HCT116 (cell line): ENCODE results near the gene VTI1A. TPM values are rescaled to one million over a fixed set of nuclear protein-coding genes. Genes with fewer than 3 reads are reported as not detected.
A peak's percentile ranks its signal among the peaks of the same experiment; 100 is the strongest.

Experiments
- ATAC-seq: fragments of 200-7000 bp; cut with Tn5 transposase; 2 replicates; pipeline ENCODE4 v1.9.1; 2020; ENCODE audit warnings: mild to moderate bottlenecking, moderate library complexity
- BruUV-seq: library from RNA; stranded (reverse); fragments of 400-500 nt; replicated peaks from 2 replicates; lab custom pipeline; 2021; lab: Mats Ljungman, UMichigan
- CTCF ChIA-PET: fragments of 300-600 bp; sonication (Branson Sonifier 250); formaldehyde crosslinking; loops from one replicate; lab custom pipeline; 2021; ENCODE audit warnings: antibody characterized with exemption; lab: Charles Lee
- POLR2A ChIA-PET: fragments of 300-600, 350-600 bp; sonication (Branson Sonifier 250); formaldehyde crosslinking; loops from one replicate; lab custom pipeline; 2021; ENCODE audit warnings: antibody characterized with exemption; lab: Charles Lee
- RAD21 ChIA-PET, 2 experiments: fragments of 300-600 bp; sonication (Branson Sonifier 250); formaldehyde crosslinking; loops; one replicate each; lab custom pipeline; 2023; ENCODE audit warnings: low total read pairs in 2 of 2; ENCODE audit not compliant: uncharacterized antibody in 2 of 2, unreplicated experiment in 2 of 2, low non-redundant PET in 1 of 2; lab: Charles Lee
- DNase-seq: peaks from one replicate; pipeline ENCODE4 v3.0.0-alpha.2; 2010; ENCODE audit warnings: low read depth, low spot score
- H2AFZ ChIP-seq: fragments of 200-600 bp; shearing (Covaris generic), sonication (generic); 2 replicates; pipeline ENCODE4 v1.6.1; 2017; ENCODE audit warnings: low read depth, mixed run types, mixed read lengths, antibody characterized with exemption, low read length; ENCODE audit not compliant: poor library complexity, severe bottlenecking
- H3K27ac ChIP-seq: 2 replicates; pipeline ENCODE4 v1.5.1; 2012; ENCODE audit warnings: low read depth, low read length
- H3K27me3 ChIP-seq: fragments of 200-600 bp; sonication (generic); 2 replicates; pipeline ENCODE4 v1.6.1; 2016; ENCODE audit warnings: mixed run types, low read length, mixed read lengths; ENCODE audit not compliant: insufficient read depth
- H3K36me3 ChIP-seq, 2 experiments: fragments of 200-500 bp in 1 of 2; fragments of 200-600 bp in 1 of 2; sonication (Bioruptor generic) in 1 of 2; sonication (generic) in 1 of 2; 2 replicates each; pipeline versions ENCODE4 v1.5.1 to v1.6.1; 2014 to 2016; ENCODE audit warnings: low read length in 2 of 2, inconsistent platforms in 1 of 2, mixed read lengths in 1 of 2, mixed run types in 1 of 2; ENCODE audit not compliant: insufficient read depth in 2 of 2, control insufficient read depth in 1 of 2
- H3K4me1 ChIP-seq, 2 experiments: fragments of 200-600 bp in 1 of 2; sonication (generic) in 1 of 2; 2 replicates each; pipeline versions ENCODE4 v1.5.1 to v1.6.1; 2012 to 2017; ENCODE audit warnings: low read length in 2 of 2, inconsistent platforms in 1 of 2, mild to moderate bottlenecking in 1 of 2, mixed read lengths in 1 of 2, mixed run types in 1 of 2, moderate library complexity in 1 of 2; ENCODE audit not compliant: insufficient read depth in 2 of 2, control insufficient read depth in 1 of 2
- H3K4me2 ChIP-seq: fragments of 200-600 bp; sonication (generic); 2 replicates; pipeline ENCODE4 v1.6.1; 2017; ENCODE audit warnings: mixed run types, low read length, mixed read lengths
- H3K4me3 ChIP-seq, 2 experiments: fragments of 200-600 bp in 1 of 2; sonication (generic) in 1 of 2; replicated peaks in 1 of 2; 2 replicates each; pipeline ENCODE4 v1.5.1; 2011 to 2016; ENCODE audit warnings: low read length in 2 of 2, control low read depth in 1 of 2, low read depth in 1 of 2, mild to moderate bottlenecking in 1 of 2, mixed read lengths in 1 of 2, mixed run types in 1 of 2
- H3K79me2 ChIP-seq: fragments of 200-600 bp; sonication (generic); 2 replicates; pipeline ENCODE4 v1.6.1; 2017; ENCODE audit warnings: mild to moderate bottlenecking, mixed run types, low read length, moderate library complexity, mixed read lengths; ENCODE audit not compliant: insufficient read depth
- H3K9ac ChIP-seq: fragments of 200-600 bp; sonication (generic); 2 replicates; pipeline ENCODE4 v1.6.1; 2016; ENCODE audit warnings: low read length, mixed read lengths
- H3K9me2 ChIP-seq: fragments of 200-600 bp; sonication (generic), shearing (Covaris generic); 2 replicates; pipeline ENCODE4 v1.6.1; 2017; ENCODE audit warnings: mixed run types, mild to moderate bottlenecking, moderate library complexity; ENCODE audit not compliant: insufficient read depth
- H3K9me3 ChIP-seq, 2 experiments: fragments of 200-500 bp in 1 of 2; fragments of 200-600 bp in 1 of 2; sonication (Bioruptor generic) in 1 of 2; sonication (generic) in 1 of 2; 2 replicates each; pipeline ENCODE4 v1.6.1; 2014 to 2017; ENCODE audit warnings: low read length in 2 of 2, mixed read lengths in 2 of 2, inconsistent platforms in 1 of 2, low read depth in 1 of 2, mild to moderate bottlenecking in 1 of 2, mixed run types in 1 of 2, moderate library complexity in 1 of 2; ENCODE audit not compliant: control insufficient read depth in 1 of 2, insufficient read depth in 1 of 2
- H4K20me1 ChIP-seq: fragments of 200-600 bp; sonication (generic), shearing (Covaris generic); 2 replicates; pipeline ENCODE4 v1.6.1; 2017; ENCODE audit warnings: mixed run types, mild to moderate bottlenecking, moderate library complexity; ENCODE audit not compliant: insufficient read depth
- ATF3 ChIP-seq: IDR thresholded peaks from 2 replicates; pipeline ENCODE4 v1.6.1; 2012
- EGR1 ChIP-seq: IDR thresholded peaks from 2 replicates; pipeline ENCODE4 v1.6.1; 2012; ENCODE audit warnings: low read depth
- ELF1 ChIP-seq: IDR thresholded peaks from 2 replicates; pipeline ENCODE4 v1.6.1; 2012; ENCODE audit warnings: low read depth, borderline replicate concordance
- EZH2phosphoT487 ChIP-seq: fragments of 200-600 bp; IDR thresholded peaks from 2 replicates; pipeline ENCODE4 v1.6.1; 2018; ENCODE audit warnings: antibody characterized with exemption, borderline replicate concordance
- FOSL1 ChIP-seq: IDR thresholded peaks from 2 replicates; pipeline ENCODE4 v1.6.1; 2012; ENCODE audit warnings: low read depth
- RAD21 ChIP-seq: IDR thresholded peaks from 2 replicates; pipeline ENCODE4 v1.6.1; 2012; ENCODE audit warnings: low read depth, mild to moderate bottlenecking
- SP1 ChIP-seq: IDR thresholded peaks from 2 replicates; pipeline ENCODE4 v1.6.1; 2012; ENCODE audit warnings: low read depth
- SRF ChIP-seq: IDR thresholded peaks from 2 replicates; pipeline ENCODE4 v1.6.1; 2012; ENCODE audit warnings: low read depth
- intact Hi-C: fragments of 100-400 bp; cut with micrococcal nuclease; formaldehyde crosslinking; loops from 2 replicates; pipeline ENCODE4 v1.10.0; 2022
- total RNA-seq: library from RNA; stranded (reverse); gene quantifications from one replicate; pipeline ENCODE4 v1.2.1, GENCODE V29; 2021; ENCODE audit not compliant: unreplicated experiment
- TF ChIP-seq, protein P1 (sequence below), 3 experiments: fragments of 200-600 bp in 1 of 3; sonication (generic) in 1 of 3; IDR thresholded peaks in 2 of 3; conservative IDR thresholded peaks in 1 of 3; 2 replicates each; pipeline ENCODE4 v1.5.1; 2012 to 2017; ENCODE audit warnings: low read depth in 2 of 3, low read length in 2 of 3, antibody characterized with exemption in 1 of 3, borderline replicate concordance in 1 of 3, control low read depth in 1 of 3, mild to moderate bottlenecking in 1 of 3, mixed read lengths in 1 of 3, mixed run types in 1 of 3, moderate library complexity in 1 of 3; ENCODE audit not compliant: insufficient read depth in 1 of 3

VTI1A gene
- total RNA-seq, 1 experiment from 2014 or later, result 80.7 TPM

GRCh38 chr10:112475575-112476218 lies 28.7 kb downstream of the VTI1A start:
- Histone ChIP-seq H3K27me3 (no peaks in the 10 kb centered on the region), H3K9me3 (no peaks in the 10 kb centered on the region), H3K27ac (peak overlapping the region; percentile 59), H3K9me2 (no peaks in the 10 kb centered on the region), H3K9ac (peak overlapping the region; percentile 26), H2AFZ (no peak overlapping the region), H3K4me2 (peak overlapping the region; percentile 47), H3K79me2 (peaks cover 82% of the 10 kb centered on the region), H3K4me3 (no peak overlapping the region), H3K36me3 (peaks cover 0 to 4% of the 10 kb centered on the region in 2 experiments; a peak in 1 of 4 replicates)
- ATAC-seq, result 0 out of 2 replicates have a peak, but pooled peaks have one; percentile 14
- RAD21 ChIA-PET, result interaction anchor here (0.5 to 1.5 kb wide), 3 partner anchors 261 to 1046 kb away, joined by 3 read pairs; no protein-coding TSS in a partner anchor
- DNase-seq, result no peak
- CTCF ChIA-PET, result interaction anchor here (1.0 to 6.5 kb wide), 9 partner anchors 13 to 1088 kb away, joined by 3 to 57 read pairs (median 5); no protein-coding TSS in a partner anchor
- BruUV-seq, result no TSS peak
- POLR2A ChIA-PET, result no interaction called here
- TF ChIP-seq SP1 (no peak; the same call in 1 of the 2 replicates), EZH2phosphoT487 (no peak), RAD21 (peak; percentile 99), FOSL1 (0 out of 2 replicates have a peak, but pooled peaks have one; percentile 29), SRF (0 out of 2 replicates have a peak, but pooled peaks have one; percentile 16), ATF3 (no peak), EGR1 (0 out of 2 replicates have a peak, but pooled peaks have one; percentile 17), ELF1 (no peak)
- TF ChIP-seq, protein P1, sequence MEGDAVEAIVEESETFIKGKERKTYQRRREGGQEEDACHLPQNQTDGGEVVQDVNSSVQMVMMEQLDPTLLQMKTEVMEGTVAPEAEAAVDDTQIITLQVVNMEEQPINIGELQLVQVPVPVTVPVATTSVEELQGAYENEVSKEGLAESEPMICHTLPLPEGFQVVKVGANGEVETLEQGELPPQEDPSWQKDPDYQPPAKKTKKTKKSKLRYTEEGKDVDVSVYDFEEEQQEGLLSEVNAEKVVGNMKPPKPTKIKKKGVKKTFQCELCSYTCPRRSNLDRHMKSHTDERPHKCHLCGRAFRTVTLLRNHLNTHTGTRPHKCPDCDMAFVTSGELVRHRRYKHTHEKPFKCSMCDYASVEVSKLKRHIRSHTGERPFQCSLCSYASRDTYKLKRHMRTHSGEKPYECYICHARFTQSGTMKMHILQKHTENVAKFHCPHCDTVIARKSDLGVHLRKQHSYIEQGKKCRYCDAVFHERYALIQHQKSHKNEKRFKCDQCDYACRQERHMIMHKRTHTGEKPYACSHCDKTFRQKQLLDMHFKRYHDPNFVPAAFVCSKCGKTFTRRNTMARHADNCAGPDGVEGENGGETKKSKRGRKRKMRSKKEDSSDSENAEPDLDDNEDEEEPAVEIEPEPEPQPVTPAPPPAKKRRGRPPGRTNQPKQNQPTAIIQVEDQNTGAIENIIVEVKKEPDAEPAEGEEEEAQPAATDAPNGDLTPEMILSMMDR (IDR thresholded peaks at IDR 0.05 in 2 of 3, conservative IDR thresholded peaks at IDR 0.05 in 1 of 3; ENCODE audit: borderline replicate concordance in 1 of 3, insufficient read depth in 1 of 3, low read depth in 2 of 3, low read length in 2 of 3), result peak; percentile 67 to 95 (median 85)
- TF ChIP-seq, all 23 proteins: peak for 5
- Histone ChIP-seq H3K4me1 (peaks cover 53 to 71% of the 10 kb centered on the region in 2 experiments), H4K20me1 (no peaks in the 10 kb centered on the region)
- intact Hi-C loops, result loop anchor here (1.0 to 10.0 kb wide), 7 partner anchors 269 to 1087 kb away; no protein-coding TSS in a partner anchor
